H1 (cell line): Measurements from ENCODE around the gene HIPK2.

Source experiments
- CBX5 ChIP-seq: fragments of 300-800, 300-1000 bp; sonication (generic); IDR thresholded peaks from 2 replicates; pipeline ENCODE4 v1.7.1; 2016; ENCODE audit warnings: antibody characterized with exemption, low read length, low read depth
- SIN3A ChIP-seq, 2 experiments: IDR thresholded peaks in 1 of 2; conservative IDR thresholded peaks in 1 of 2; 2 replicates each; pipeline ENCODE4 v1.6.1; 2011 to 2012; ENCODE audit warnings: low read length in 2 of 2, improper control_type of control experiment in 1 of 2, low read depth in 1 of 2, mild to moderate bottlenecking in 1 of 2
- SP1 ChIP-seq: IDR thresholded peaks from 2 replicates; pipeline ENCODE4 v1.6.1; 2011; ENCODE audit warnings: low read depth, low read length
- SP2 ChIP-seq: IDR thresholded peaks from 2 replicates; pipeline ENCODE4 v1.6.1; 2012; ENCODE audit warnings: mild to moderate bottlenecking, low read length, inconsistent platforms
- TAF1 ChIP-seq: IDR thresholded peaks from 2 replicates; pipeline ENCODE4 v1.6.1; 2011; ENCODE audit warnings: mild to moderate bottlenecking, low read depth, low read length
- YY1 ChIP-seq: IDR thresholded peaks from 2 replicates; pipeline ENCODE4 v1.6.1; 2011; ENCODE audit warnings: low read depth, mild to moderate bottlenecking, low read length
- TF ChIP-seq, protein P1 (sequence below), 3 experiments: IDR thresholded peaks; 1 replicate in 2 of 3; 2 replicates in 1 of 3; pipeline versions ENCODE4 v1.5.1 to v1.6.1; 2011; ENCODE audit warnings: low read length in 3 of 3, mild to moderate bottlenecking in 3 of 3, inconsistent platforms in 2 of 3, low read depth in 1 of 3, moderate library complexity in 1 of 3; ENCODE audit not compliant: insufficient read depth in 1 of 3; ENCODE audit errors: control extremely low read depth in 1 of 3

DNA sequence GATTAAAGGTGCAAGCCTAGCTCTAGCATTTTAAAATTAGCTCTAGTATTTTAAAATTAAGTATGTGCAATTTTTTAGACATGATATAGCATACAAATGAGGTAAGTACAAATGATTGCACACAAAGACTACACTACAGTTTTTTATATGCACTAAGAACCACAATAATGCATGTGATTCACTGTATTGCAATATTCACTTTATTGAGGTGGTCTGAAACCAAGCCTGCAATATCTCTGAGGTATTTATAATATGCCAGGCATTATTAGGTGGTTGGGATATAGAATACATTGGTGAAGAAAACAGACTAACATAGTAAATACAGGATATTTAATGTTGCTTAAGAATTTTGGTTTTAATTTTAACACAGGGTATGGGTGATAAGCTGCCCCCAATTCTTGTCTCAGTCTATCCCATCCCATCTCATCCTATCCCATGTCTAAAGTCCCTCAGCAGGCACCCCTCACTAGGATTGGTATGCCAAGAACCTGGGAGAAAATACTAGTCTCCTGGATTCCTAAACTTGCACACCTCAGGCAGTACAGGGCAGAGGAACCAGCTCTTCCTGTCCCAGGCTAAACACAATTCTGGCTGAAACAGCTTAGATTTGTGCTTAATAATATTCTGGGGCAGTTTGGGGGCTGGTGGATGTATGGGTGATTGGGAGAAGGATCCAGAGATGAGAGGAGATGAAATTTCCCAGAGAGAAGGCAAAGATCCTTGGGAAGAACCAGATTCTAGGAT is 90.4 kb downstream of the HIPK2 start:
- TF ChIP-seq, protein P1, sequence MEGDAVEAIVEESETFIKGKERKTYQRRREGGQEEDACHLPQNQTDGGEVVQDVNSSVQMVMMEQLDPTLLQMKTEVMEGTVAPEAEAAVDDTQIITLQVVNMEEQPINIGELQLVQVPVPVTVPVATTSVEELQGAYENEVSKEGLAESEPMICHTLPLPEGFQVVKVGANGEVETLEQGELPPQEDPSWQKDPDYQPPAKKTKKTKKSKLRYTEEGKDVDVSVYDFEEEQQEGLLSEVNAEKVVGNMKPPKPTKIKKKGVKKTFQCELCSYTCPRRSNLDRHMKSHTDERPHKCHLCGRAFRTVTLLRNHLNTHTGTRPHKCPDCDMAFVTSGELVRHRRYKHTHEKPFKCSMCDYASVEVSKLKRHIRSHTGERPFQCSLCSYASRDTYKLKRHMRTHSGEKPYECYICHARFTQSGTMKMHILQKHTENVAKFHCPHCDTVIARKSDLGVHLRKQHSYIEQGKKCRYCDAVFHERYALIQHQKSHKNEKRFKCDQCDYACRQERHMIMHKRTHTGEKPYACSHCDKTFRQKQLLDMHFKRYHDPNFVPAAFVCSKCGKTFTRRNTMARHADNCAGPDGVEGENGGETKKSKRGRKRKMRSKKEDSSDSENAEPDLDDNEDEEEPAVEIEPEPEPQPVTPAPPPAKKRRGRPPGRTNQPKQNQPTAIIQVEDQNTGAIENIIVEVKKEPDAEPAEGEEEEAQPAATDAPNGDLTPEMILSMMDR (IDR thresholded peaks at IDR 0.05; ENCODE audit: control extremely low read depth in 1 of 3, insufficient read depth in 1 of 3, low read depth in 1 of 3, low read length in 3 of 3), result no peak
- TF ChIP-seq SIN3A (conservative IDR thresholded peaks at IDR 0.05 in 1 of 2, IDR thresholded peaks at IDR 0.05 in 1 of 2; ENCODE audit: low read depth in 1 of 2, low read length in 2 of 2) (no peak), SP2 (no peak), SP1 (no peak), CBX5 (no peak), YY1 (no peak), TAF1 (no peak)
